Type B pancreatic cell (in vitro differentiated cells): ENCODE measurements around the gene RTN4R. TPM values are rescaled to one million over a fixed set of nuclear protein-coding genes. Genes with fewer than 3 reads are reported as not detected.
A peak's percentile ranks its signal among the peaks of the same experiment; 100 is the strongest.
"Not testable (repeated sequence)": the region's sequence is repeated elsewhere in the genome, so short reads cannot be mapped to it uniquely, and the experiment has no call there.

ENCODE experiments used
- DNase-seq: peaks from one replicate; pipeline ENCODE4 v3.0.0; 2021; ENCODE audit warnings: mixed read lengths; ENCODE audit not compliant: unreplicated experiment; ENCODE audit errors: extremely low spot score
- H3K27ac Mint-ChIP-seq: 2 replicates; pipeline ENCODE4 v1.8.0; 2021; ENCODE audit warnings: mild to moderate bottlenecking, mixed read lengths
- H3K27me3 Mint-ChIP-seq: 2 replicates; pipeline ENCODE4 v1.8.0; 2021; ENCODE audit warnings: mixed read lengths
- H3K36me3 Mint-ChIP-seq: 2 replicates; pipeline ENCODE4 v1.8.0; 2021; ENCODE audit warnings: mixed read lengths
- H3K4me1 Mint-ChIP-seq: one replicate; pipeline ENCODE4 v1.8.0; 2021; ENCODE audit warnings: mixed read lengths; ENCODE audit not compliant: unreplicated experiment
- H3K4me3 Mint-ChIP-seq: 2 replicates; pipeline ENCODE4 v1.8.0; 2021; ENCODE audit warnings: mild to moderate bottlenecking, mixed read lengths
- H3K9me3 Mint-ChIP-seq: 2 replicates; pipeline ENCODE4 v1.8.0; 2021; ENCODE audit warnings: mixed read lengths
- total RNA-seq: library from RNA; stranded (reverse); gene quantifications from 2 replicates; pipeline ENCODE4 v1.2.1, GENCODE V29; 2021; ENCODE audit warnings: low replicate concordance
- TF ChIP-seq, protein P1 (sequence below): fragments of 200-600 bp; sonication (generic); conservative IDR thresholded peaks from 2 replicates; pipeline ENCODE4 v1.5.0; 2021; ENCODE audit warnings: antibody characterized with exemption, mild to moderate bottlenecking

Gene RTN4R
- total RNA-seq, 1 donor from 2014 or later, result 9.0 TPM

DNA sequence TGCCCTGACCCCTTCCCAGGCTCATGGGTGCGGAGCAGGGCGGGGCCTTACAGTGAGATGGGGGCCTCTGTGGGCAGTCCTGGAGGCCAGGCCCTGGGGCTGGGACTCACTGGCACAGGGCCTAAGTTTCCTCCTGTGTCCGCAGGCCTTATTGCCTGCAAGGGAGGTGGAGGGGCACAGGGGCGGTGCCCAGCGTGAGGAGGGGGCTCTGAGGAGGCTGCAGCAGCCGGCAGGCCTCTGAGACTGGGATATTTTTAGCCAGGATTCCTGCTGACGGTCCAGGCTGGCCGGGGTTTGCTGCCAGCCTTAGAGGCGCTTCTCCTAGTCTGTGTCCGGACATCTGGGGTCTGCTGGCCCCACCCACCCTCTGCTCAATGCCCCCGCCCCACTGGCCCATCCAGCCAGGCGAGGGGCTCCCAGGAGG, 5.7 kb upstream of the RTN4R start:
- DNase-seq, result no peak
- H3K36me3 Mint-ChIP-seq, result no peaks in the 10 kb centered on the region
- H3K9me3 Mint-ChIP-seq, result no peaks in the 10 kb centered on the region
- TF ChIP-seq, protein P1, sequence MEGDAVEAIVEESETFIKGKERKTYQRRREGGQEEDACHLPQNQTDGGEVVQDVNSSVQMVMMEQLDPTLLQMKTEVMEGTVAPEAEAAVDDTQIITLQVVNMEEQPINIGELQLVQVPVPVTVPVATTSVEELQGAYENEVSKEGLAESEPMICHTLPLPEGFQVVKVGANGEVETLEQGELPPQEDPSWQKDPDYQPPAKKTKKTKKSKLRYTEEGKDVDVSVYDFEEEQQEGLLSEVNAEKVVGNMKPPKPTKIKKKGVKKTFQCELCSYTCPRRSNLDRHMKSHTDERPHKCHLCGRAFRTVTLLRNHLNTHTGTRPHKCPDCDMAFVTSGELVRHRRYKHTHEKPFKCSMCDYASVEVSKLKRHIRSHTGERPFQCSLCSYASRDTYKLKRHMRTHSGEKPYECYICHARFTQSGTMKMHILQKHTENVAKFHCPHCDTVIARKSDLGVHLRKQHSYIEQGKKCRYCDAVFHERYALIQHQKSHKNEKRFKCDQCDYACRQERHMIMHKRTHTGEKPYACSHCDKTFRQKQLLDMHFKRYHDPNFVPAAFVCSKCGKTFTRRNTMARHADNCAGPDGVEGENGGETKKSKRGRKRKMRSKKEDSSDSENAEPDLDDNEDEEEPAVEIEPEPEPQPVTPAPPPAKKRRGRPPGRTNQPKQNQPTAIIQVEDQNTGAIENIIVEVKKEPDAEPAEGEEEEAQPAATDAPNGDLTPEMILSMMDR, result no peak
- H3K27me3 Mint-ChIP-seq, result no peaks in the 10 kb centered on the region
- no peak overlapping the region for H3K27ac Mint-ChIP-seq
- H3K4me3 Mint-ChIP-seq, result no peak overlapping the region
- H3K4me1 Mint-ChIP-seq, result peaks cover 2% of the 10 kb centered on the region

DNA sequence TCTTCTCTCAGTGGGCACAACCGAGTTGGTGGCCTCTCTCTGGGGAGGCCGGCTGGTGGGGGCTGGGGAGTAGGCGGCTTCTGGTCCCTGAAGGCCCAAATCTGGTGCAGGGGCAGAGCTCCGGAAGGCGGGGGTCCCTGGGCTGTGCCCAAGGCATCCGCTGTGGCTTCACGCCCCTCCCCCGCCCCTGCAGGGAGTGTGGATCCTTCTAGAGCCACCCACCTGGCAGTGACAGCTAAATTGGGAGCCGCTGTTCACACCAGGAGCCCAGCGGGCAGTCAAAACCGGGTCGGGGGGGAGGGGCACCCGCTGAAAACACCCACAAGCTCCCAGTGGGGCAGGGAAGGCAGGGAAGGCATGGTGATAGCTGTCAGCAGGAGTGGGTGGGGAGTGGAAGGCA, 4.6 kb upstream of the RTN4R start:
- Mint-ChIP-seq H3K4me3 (no peak overlapping the region), H3K36me3 (no peaks in the 10 kb centered on the region), H3K27ac (no peak overlapping the region), H3K27me3 (no peaks in the 10 kb centered on the region), H3K9me3 (no peaks in the 10 kb centered on the region), H3K4me1 (peaks cover 4% of the 10 kb centered on the region)
- TF ChIP-seq, protein P1, result no peak
- no peak for DNase-seq

DNA sequence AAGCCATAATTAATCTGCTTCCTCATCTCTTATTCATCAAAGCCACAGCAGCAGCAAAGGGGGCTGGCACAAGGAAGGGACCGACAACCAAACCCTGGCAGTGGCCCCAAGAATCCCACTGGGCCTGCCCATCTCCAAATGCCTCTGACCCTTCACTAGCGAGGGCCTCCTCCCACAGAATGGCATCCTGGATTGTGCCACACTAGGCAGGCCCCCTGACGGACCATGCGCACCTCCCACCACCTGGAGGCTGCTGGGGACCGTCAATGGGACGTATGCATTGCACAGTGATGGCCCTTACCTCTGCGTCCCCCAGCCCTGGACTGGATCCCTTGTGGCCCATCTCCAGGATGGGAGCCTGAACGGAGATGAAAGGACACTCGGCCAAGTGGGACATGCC, 4.1 kb upstream of the RTN4R start:
- DNase-seq, result no peak
- Mint-ChIP-seq H3K9me3 (no peaks in the 10 kb centered on the region), H3K4me3 (no peak overlapping the region), H3K27ac (no peak overlapping the region), H3K36me3 (no peaks in the 10 kb centered on the region), H3K27me3 (no peaks in the 10 kb centered on the region), H3K4me1 (peaks cover 4% of the 10 kb centered on the region)
- TF ChIP-seq, protein P1, result no peak

DNA sequence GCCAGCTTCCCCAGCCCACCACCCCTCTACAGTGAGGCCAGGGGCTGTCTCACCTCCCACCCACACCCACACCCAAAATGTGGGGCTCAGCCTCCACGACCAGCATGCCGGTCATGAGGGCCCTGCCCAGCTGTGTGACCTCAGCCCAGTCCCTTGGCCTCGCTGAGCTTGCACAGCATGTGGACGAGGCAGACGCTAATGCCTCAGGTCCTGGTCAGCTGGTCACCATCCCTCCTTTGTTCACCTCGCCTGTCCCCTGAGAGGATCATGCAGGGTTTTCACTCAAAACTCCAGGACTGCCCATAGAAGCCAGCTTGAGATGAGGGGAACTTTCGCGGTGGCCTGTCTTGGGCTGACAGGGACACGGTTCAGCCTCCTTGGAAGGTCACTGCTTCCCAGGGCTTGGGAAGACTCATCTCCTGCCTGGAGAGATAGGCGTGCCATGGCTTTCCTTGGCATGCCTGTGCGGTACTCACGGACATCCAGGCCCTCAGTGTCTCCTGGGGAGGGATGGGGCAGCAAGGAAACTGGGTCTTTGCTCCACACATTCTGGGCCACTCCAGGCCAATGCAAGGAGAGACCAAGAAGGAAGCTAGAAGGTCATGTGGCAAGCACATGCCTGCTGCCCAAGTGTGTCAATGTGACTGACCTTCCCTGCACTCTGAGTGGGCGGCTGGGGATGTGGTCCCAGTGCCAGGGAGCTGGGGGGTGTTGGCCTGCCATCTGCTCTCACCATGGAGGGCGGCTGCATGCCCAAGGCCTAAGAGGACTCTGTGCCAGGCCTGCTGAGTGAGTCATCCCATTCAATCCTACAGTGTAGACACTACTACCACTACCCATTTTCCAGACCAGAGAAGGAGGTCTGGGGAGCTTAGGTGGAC, 3.2 kb upstream of the RTN4R start:
- TF ChIP-seq, protein P1, result no peak
- Mint-ChIP-seq H3K9me3 (no peaks in the 10 kb centered on the region), H3K36me3 (no peaks in the 10 kb centered on the region), H3K27me3 (no peaks in the 10 kb centered on the region), H3K4me3 (no peak overlapping the region), H3K27ac (no peak overlapping the region), H3K4me1 (peaks cover 4% of the 10 kb centered on the region)
- no peak for DNase-seq

DNA sequence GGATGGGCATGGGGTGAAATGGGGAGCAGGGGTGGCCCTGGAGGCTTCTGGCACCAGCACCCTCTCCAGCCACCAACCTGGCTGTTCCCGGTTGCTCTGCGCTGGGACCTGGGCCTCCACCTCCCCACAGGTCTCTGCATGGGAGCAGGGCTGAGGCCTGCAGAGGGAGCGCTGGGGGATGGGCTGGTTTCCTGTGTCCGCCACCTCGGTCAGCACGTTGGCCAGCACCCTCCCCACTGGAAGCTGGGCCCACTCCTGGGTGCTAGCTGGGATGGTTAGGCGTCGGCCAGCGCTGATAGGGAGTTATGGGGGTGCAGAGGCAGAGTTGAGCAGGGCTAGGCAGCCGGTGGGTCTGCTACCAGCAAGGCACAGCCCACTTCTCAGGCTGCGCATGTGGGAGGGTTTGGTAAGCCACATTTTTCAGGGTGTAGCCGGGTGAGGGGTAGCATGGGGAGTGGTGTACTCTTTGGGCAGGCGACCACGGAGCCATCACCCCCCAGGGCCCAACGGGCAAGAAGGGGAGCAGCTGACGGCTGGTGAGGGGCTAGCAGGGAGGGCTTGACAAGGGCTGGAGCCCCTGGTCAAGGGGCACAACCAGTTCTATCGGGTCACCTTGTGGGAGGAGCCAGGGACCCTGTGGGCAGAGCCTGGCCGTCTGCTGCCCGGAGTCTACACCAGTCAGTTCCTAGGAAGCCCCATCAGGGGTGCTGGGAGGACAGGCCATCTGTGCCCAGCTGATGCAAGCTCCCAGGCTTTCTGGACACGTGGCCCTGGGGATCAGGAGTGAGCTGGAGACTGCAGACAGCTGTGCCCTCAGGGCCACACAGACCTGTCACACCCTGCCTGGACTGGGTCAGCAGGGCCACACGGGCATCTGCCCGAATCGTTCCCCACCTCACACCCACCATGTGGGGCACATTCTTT, 2.3 kb upstream of the RTN4R start:
- not testable (repeated sequence) for H3K27ac Mint-ChIP-seq, H3K4me1 Mint-ChIP-seq, H3K4me3 Mint-ChIP-seq, DNase-seq, H3K9me3 Mint-ChIP-seq, H3K36me3 Mint-ChIP-seq, H3K27me3 Mint-ChIP-seq

DNA sequence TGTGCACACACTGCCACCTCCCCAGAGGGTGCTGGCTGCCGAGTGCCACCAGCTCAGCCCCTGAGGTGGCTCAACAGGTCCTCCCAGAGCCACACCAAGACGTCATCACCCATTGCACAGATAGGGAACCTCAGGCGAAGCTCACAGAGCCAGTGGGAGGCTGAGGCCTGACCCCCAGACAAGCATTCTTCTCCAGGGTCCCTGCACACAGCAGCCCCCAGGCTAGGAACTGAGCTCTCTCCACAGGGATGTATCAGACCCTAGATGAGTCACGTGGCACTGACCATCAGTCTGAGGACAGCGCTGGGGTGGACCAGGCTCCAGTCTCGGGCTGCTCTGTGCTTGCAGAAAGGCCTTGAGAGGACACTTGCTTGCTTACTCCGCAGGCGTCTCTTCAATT, 1.6 kb upstream of the RTN4R start:
- DNase-seq, H3K9me3 Mint-ChIP-seq, H3K27me3 Mint-ChIP-seq, H3K27ac Mint-ChIP-seq, H3K36me3 Mint-ChIP-seq, H3K4me1 Mint-ChIP-seq: not testable (repeated sequence)
- H3K4me3 Mint-ChIP-seq, result peak overlapping the region; percentile 31

DNA sequence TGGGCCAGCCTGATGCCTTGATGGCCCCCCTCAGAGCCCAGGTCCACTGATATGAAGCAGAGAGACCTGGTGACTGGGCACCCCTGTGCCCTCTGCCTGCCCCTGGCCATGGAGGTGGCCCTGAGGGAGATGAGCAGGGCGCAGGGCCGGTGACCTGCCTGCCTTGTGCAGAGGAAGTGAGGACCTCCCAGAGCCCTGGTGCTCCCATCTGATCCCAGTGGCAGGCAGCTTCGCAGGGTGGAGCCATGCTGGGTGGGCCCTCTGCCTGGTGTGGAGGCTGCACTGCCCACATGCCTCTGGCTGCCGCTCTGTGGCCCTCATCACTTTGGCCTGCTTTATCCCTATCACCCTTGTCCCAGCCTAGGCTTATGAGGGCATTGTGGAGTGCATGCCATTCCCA, 1.1 kb upstream of the RTN4R start:
- H3K4me1 Mint-ChIP-seq, H3K9me3 Mint-ChIP-seq, H3K4me3 Mint-ChIP-seq, H3K27ac Mint-ChIP-seq, H3K27me3 Mint-ChIP-seq, H3K36me3 Mint-ChIP-seq, DNase-seq: not testable (repeated sequence)
